MCF 10A (cell line): ENCODE data around the gene PLEKHA6. TPM values are rescaled to one million over a fixed set of nuclear protein-coding genes. Genes with fewer than 3 reads are reported as not detected.
"Not testable (repeated sequence)": the region's sequence is repeated elsewhere in the genome, so short reads cannot be mapped to it uniquely, and the experiment has no call there.

Experiments used
- BruUV-seq: library from RNA; stranded (reverse); fragments of 400-500 nt; replicated peaks from 2 replicates; lab custom pipeline; 2021; lab: Mats Ljungman, UMichigan
- CTCF ChIA-PET: fragments of 300-600 bp; sonication (Branson Sonifier 250); formaldehyde crosslinking; extraction: SDS; loops from one replicate; lab custom pipeline; 2021; ENCODE audit warnings: antibody characterized with exemption, inconsistent platforms; lab: Yijun Ruan, JAX
- POLR2A ChIA-PET: fragments of 300-600, 350-650 bp; sonication (Branson Sonifier 250); formaldehyde crosslinking; extraction: SDS; loops from one replicate; lab custom pipeline; 2020; ENCODE audit warnings: antibody characterized with exemption, inconsistent platforms; lab: Yijun Ruan, JAX
- DNase-seq: peaks from one replicate; pipeline ENCODE4 v3.0.0-alpha.2; 2018; ENCODE audit not compliant: unreplicated experiment
- H3K27ac Mint-ChIP-seq: one replicate; pipeline ENCODE4 v1.8.0; 2022; ENCODE audit warnings: mild to moderate bottlenecking, low read depth, mixed read lengths; ENCODE audit not compliant: unreplicated experiment
- H3K27me3 Mint-ChIP-seq: one replicate; pipeline ENCODE4 v1.8.0; 2022; ENCODE audit warnings: mixed read lengths; ENCODE audit not compliant: insufficient read depth, unreplicated experiment
- H3K36me3 Mint-ChIP-seq: one replicate; pipeline ENCODE4 v1.8.0; 2022; ENCODE audit warnings: mild to moderate bottlenecking, moderate library complexity, mixed read lengths; ENCODE audit not compliant: insufficient read depth, unreplicated experiment
- H3K4me1 Mint-ChIP-seq: one replicate; pipeline ENCODE4 v1.8.0; 2022; ENCODE audit warnings: mixed read lengths; ENCODE audit not compliant: insufficient read depth, unreplicated experiment
- H3K4me3 Mint-ChIP-seq: one replicate; pipeline ENCODE4 v1.8.0; 2022; ENCODE audit warnings: mild to moderate bottlenecking, moderate library complexity, mixed read lengths; ENCODE audit not compliant: unreplicated experiment
- H3K9me3 Mint-ChIP-seq: one replicate; pipeline ENCODE4 v1.8.0; 2022; ENCODE audit warnings: mixed read lengths; ENCODE audit not compliant: unreplicated experiment
- intact Hi-C: fragments of 100-400 bp; cut with micrococcal nuclease; formaldehyde crosslinking; loops from 2 replicates; pipeline ENCODE4 v1.14.1; 2022
- total RNA-seq: library from RNA; stranded (reverse); gene quantifications from 2 replicates; pipeline ENCODE4 v1.2.3, GENCODE V29; 2022
- TF ChIP-seq, protein P1 (sequence below): fragments of 200-600 bp; IDR thresholded peaks from one replicate; pipeline ENCODE4 v1.8.0; 2022; ENCODE audit warnings: antibody characterized with exemption, mild to moderate bottlenecking; ENCODE audit not compliant: unreplicated experiment

Gene PLEKHA6
- total RNA-seq, 1 experiment from 2014 or later = 75.9 TPM

- no peak for DNase-seq
- no peaks in the 10 kb centered on the region for H3K9me3 Mint-ChIP-seq
- BruUV-seq = no TSS peak
- intact Hi-C loops = loop anchor here (2.0 kb wide), 1 partner anchor 34 kb away; no protein-coding TSS in a partner anchor
- no peaks in the 10 kb centered on the region for H3K27me3 Mint-ChIP-seq
- no peaks in the 10 kb centered on the region for H3K4me1 Mint-ChIP-seq
- no peak overlapping the region for H3K27ac Mint-ChIP-seq
- no peaks in the 10 kb centered on the region for H3K36me3 Mint-ChIP-seq
- H3K4me3 Mint-ChIP-seq = no peak overlapping the region
- POLR2A ChIA-PET = interaction anchor here (1.5 to 1.7 kb wide), 2 partner anchors 10 to 12 kb away, joined by 3 to 4 read pairs; no protein-coding TSS in a partner anchor
- TF ChIP-seq, protein P1, sequence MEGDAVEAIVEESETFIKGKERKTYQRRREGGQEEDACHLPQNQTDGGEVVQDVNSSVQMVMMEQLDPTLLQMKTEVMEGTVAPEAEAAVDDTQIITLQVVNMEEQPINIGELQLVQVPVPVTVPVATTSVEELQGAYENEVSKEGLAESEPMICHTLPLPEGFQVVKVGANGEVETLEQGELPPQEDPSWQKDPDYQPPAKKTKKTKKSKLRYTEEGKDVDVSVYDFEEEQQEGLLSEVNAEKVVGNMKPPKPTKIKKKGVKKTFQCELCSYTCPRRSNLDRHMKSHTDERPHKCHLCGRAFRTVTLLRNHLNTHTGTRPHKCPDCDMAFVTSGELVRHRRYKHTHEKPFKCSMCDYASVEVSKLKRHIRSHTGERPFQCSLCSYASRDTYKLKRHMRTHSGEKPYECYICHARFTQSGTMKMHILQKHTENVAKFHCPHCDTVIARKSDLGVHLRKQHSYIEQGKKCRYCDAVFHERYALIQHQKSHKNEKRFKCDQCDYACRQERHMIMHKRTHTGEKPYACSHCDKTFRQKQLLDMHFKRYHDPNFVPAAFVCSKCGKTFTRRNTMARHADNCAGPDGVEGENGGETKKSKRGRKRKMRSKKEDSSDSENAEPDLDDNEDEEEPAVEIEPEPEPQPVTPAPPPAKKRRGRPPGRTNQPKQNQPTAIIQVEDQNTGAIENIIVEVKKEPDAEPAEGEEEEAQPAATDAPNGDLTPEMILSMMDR = no peak
- CTCF ChIA-PET = interaction anchor here (0.8 to 2.0 kb wide), 2 partner anchors 10 to 29 kb away, joined by 4 to 7 read pairs; no protein-coding TSS in a partner anchor
Observed at GRCh38 chr1:204334455-204334854, 25.3 kb downstream of the PLEKHA6 start.

- CTCF ChIA-PET = interaction anchor here (0.6 to 2.4 kb wide), 12 partner anchors 9 to 206 kb away, joined by 3 to 16 read pairs (median 3); partner anchors contain the start of gene PLEKHA6
- no peak for DNase-seq
- TF ChIP-seq, protein P1 = no peak
- H3K27me3 Mint-ChIP-seq = no peaks in the 10 kb centered on the region
- POLR2A ChIA-PET = interaction anchor here (0.6 to 2.0 kb wide), 6 partner anchors 9 to 670 kb away, joined by 3 to 12 read pairs (median 4); no protein-coding TSS in a partner anchor
- intact Hi-C loops = no loop called here
- H3K9me3 Mint-ChIP-seq = no peaks in the 10 kb centered on the region
- no peak overlapping the region for H3K4me3 Mint-ChIP-seq
- H3K4me1 Mint-ChIP-seq = no peaks in the 10 kb centered on the region
- no peaks in the 10 kb centered on the region for H3K36me3 Mint-ChIP-seq
- no TSS peak for BruUV-seq
- no peak overlapping the region for H3K27ac Mint-ChIP-seq
Observed at GRCh38 chr1:204333427-204333826, 26.3 kb downstream of the PLEKHA6 start.

- ChIA-PET CTCF (interaction anchor here (0.7 to 2.4 kb wide), 5 partner anchors 9 to 172 kb away, joined by 3 to 16 read pairs (median 5); no protein-coding TSS in a partner anchor), POLR2A (interaction anchor here (0.6 to 4.6 kb wide), 3 partner anchors 8 to 30 kb away, joined by 3 to 26 read pairs (median 12); no protein-coding TSS in a partner anchor)
- H3K36me3 Mint-ChIP-seq = no peaks in the 10 kb centered on the region
- H3K27ac Mint-ChIP-seq = no peak overlapping the region
- no peak for DNase-seq
- intact Hi-C loops = no loop called here
- no peaks in the 10 kb centered on the region for H3K27me3 Mint-ChIP-seq
- BruUV-seq = no TSS peak
- TF ChIP-seq, protein P1 = no peak
- H3K4me3 Mint-ChIP-seq = no peak overlapping the region
- H3K4me1 Mint-ChIP-seq = no peaks in the 10 kb centered on the region
- no peaks in the 10 kb centered on the region for H3K9me3 Mint-ChIP-seq
Observed at GRCh38 chr1:204331847-204332487, 27.8 kb downstream of the PLEKHA6 start.

DNA sequence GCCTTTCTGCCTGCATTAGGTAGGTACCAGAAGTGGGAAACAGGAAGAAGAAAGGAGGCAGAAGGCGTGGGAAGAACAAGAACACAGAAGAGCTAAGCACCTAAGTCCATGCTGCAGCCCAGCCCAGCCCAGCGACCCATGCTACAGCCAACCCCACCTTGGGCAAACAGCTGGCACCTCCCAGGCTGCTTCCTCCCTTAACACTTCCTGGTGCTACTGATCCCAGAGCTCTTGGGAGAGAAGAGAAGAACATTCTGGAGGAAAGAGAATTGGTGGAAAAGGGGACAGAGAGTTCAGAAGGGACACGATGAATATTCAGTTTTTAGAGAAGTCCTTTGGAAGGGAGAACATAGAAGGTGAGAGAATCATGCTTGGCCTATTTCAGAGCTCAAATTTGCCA, 28.5 kb downstream of the PLEKHA6 start:
- CTCF ChIA-PET = interaction anchor here (0.9 to 1.8 kb wide), 4 partner anchors 8 to 172 kb away, joined by 3 to 7 read pairs (median 5); no protein-coding TSS in a partner anchor
- POLR2A ChIA-PET = interaction anchor here (0.6 to 4.6 kb wide), 5 partner anchors 10 to 29 kb away, joined by 3 to 26 read pairs (median 7); no protein-coding TSS in a partner anchor
- TF ChIP-seq, protein P1 = no peak
- H3K27me3 Mint-ChIP-seq = no peaks in the 10 kb centered on the region
- no peak overlapping the region for H3K4me3 Mint-ChIP-seq
- BruUV-seq = no TSS peak
- no peaks in the 10 kb centered on the region for H3K4me1 Mint-ChIP-seq
- no peak overlapping the region for H3K27ac Mint-ChIP-seq
- no peaks in the 10 kb centered on the region for H3K9me3 Mint-ChIP-seq
- H3K36me3 Mint-ChIP-seq = no peaks in the 10 kb centered on the region
- intact Hi-C loops = no loop called here
- DNase-seq = no peak

- H3K27ac Mint-ChIP-seq, H3K4me3 Mint-ChIP-seq, H3K9me3 Mint-ChIP-seq, BruUV-seq, H3K27me3 Mint-ChIP-seq, DNase-seq, intact Hi-C loops, H3K36me3 Mint-ChIP-seq: not testable (repeated sequence)
- CTCF ChIA-PET = interaction anchor here (0.7 to 9.9 kb wide), 6 partner anchors 8 to 701 kb away, joined by 3 to 106 read pairs (median 6); partner anchors contain the start of genes ATP2B4 and PLEKHA6
- POLR2A ChIA-PET = interaction anchor here (0.9 to 14.1 kb wide), 4 partner anchors 8 to 41 kb away, joined by 4 to 214 read pairs (median 16); no protein-coding TSS in a partner anchor
- peaks cover 16% of the 10 kb centered on the region for H3K4me1 Mint-ChIP-seq
Observed at GRCh38 chr1:204327870-204328269, 31.9 kb downstream of the PLEKHA6 start.
